MM.1S (cell line): ENCODE measurements around the gene SLC43A3.

Experiments
- DNase-seq: peaks from one replicate; pipeline ENCODE4 v3.0.0-alpha.2; 2015
- H2AFZ ChIP-seq: fragments of 300-600 bp; sonication (generic); 2 replicates; pipeline ENCODE4 v1.6.0; 2016; ENCODE audit warnings: antibody characterized with exemption, low read length
- H3F3A ChIP-seq: fragments of 300-600 bp; sonication (generic); 2 replicates; pipeline ENCODE4 v1.6.1; 2016; ENCODE audit warnings: mild to moderate bottlenecking, antibody characterized with exemption, low read length, moderate library complexity, mixed read lengths; ENCODE audit not compliant: insufficient read depth
- H3K27ac ChIP-seq: fragments of 300-600 bp; sonication (generic); 2 replicates; pipeline ENCODE4 v1.5.1; 2016; ENCODE audit warnings: mild to moderate bottlenecking, low read length
- H3K27me3 ChIP-seq: fragments of 300-600 bp; sonication (generic); replicated peaks from 2 replicates; pipeline ENCODE4 v1.6.0; 2016; ENCODE audit warnings: low read length; ENCODE audit not compliant: insufficient read depth
- H3K36me3 ChIP-seq: fragments of 300-600 bp; sonication (generic); replicated peaks from 2 replicates; pipeline ENCODE4 v1.6.1; 2016; ENCODE audit warnings: mild to moderate bottlenecking, low read length, mixed read lengths; ENCODE audit not compliant: insufficient read depth
- H3K4me1 ChIP-seq: fragments of 300-600 bp; sonication (generic); 2 replicates; pipeline ENCODE4 v1.6.1; 2016; ENCODE audit warnings: low read length, mixed read lengths
- H3K4me2 ChIP-seq: fragments of 300-600 bp; sonication (generic); 2 replicates; pipeline ENCODE4 v1.6.0; 2016; ENCODE audit warnings: low read depth, low read length
- H3K4me3 ChIP-seq: fragments of 300-600 bp; sonication (generic); 2 replicates; pipeline ENCODE4 v1.5.1; 2016; ENCODE audit warnings: low read length, mixed read lengths
- H3K79me2 ChIP-seq: fragments of 300-600 bp; sonication (generic); 2 replicates; pipeline ENCODE4 v1.6.1; 2016; ENCODE audit warnings: mixed run types, low read length, mixed read lengths
- H3K9ac ChIP-seq: fragments of 300-600 bp; sonication (generic); 2 replicates; pipeline ENCODE4 v1.6.1; 2016; ENCODE audit warnings: low read length, mixed read lengths
- H3K9me2 ChIP-seq: fragments of 300-600 bp; sonication (generic); replicated peaks from 2 replicates; pipeline ENCODE4 v1.6.1; 2016; ENCODE audit warnings: mild to moderate bottlenecking, low read length, mixed read lengths; ENCODE audit not compliant: insufficient read depth
- H3K9me3 ChIP-seq: fragments of 300-600 bp; sonication (generic); replicated peaks from 2 replicates; pipeline ENCODE4 v1.6.1; 2016; ENCODE audit warnings: mild to moderate bottlenecking, low read length, mixed read lengths; ENCODE audit not compliant: insufficient read depth
- H4K20me1 ChIP-seq: fragments of 300-600 bp; sonication (generic); 2 replicates; pipeline ENCODE4 v1.6.1; 2016; ENCODE audit warnings: mild to moderate bottlenecking, low read length, moderate library complexity, mixed read lengths; ENCODE audit not compliant: insufficient read depth
- CTCF ChIP-seq: fragments of 300-600 bp; sonication (generic); IDR thresholded peaks from 2 replicates; pipeline ENCODE4 v1.5.1; 2016; ENCODE audit warnings: antibody characterized with exemption, low read length, mixed read lengths
- EZH2 ChIP-seq: fragments of 300-600 bp; sonication (generic); optimal IDR thresholded peaks from 2 replicates; pipeline ENCODE3; 2017; ENCODE audit warnings: low read depth, mild to moderate bottlenecking, antibody characterized with exemption, low read length, mixed read lengths
- EZH2phosphoT487 ChIP-seq: fragments of 300-600 bp; sonication (generic); IDR thresholded peaks from 2 replicates; pipeline ENCODE4 v1.6.1; 2018; ENCODE audit warnings: antibody characterized with exemption, low read length

Gene SLC43A3

DNA sequence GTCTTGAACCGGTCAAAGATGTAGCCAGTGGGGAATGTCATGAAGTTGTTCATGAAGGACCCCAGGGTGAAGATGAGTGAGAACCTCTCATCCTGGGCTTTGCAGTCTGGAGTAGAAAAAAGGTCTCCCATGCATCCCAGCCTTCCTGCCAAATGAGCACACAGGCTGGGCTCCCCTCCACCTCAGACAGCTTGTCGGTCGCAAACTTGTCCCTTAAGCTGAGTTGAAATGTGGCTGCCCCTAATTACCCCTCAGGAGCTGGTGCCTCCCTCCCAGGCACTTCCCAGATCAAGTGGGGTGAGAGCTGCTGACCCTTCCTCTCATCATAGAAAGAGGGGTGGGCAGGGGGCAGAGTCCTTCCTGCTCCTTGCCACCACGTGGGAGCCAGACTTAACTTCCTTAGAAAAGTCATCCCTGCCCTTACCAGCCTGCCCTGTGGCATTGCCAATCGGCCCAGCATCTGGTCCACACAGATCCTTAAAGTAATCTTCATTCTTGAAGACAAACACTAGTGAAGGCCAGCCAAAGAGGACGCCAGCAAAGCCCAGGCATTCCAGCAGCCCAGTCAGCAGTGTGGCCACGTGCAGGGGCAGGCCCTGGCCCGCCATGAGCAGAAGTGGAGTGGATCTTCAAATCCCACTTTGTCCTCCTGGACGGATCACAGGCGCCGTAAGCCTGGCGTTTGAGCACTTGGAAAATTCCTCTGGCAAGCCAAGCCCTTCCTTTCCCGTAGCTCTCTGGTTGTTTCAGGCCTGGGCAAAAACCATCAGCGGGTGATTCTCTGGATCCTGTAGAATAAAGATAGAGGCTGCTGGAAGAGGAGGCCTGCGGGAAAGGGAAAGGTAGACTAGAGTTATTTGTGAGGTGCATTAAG, 1.1 kb downstream of the SLC43A3 start:
- Histone ChIP-seq H3K4me1 (peaks cover 23% of the 10 kb centered on the region), H3K27ac (peak overlapping the region; percentile 59; the same call in 1 of the 2 replicates), H2AFZ (peak overlapping the region; percentile 80; the same call in 1 of the 2 replicates)

GRCh38 chr11:57424792-57425564, 1.9 kb downstream of the SLC43A3 start:
- H3K27me3 ChIP-seq, result no peaks in the 10 kb centered on the region
- H3K9me3 ChIP-seq, result no peaks in the 10 kb centered on the region
- peak overlapping the region; percentile 80 for H2AFZ ChIP-seq
- peak overlapping the region; percentile 14; the same call in 1 of the 2 replicates for H3K4me3 ChIP-seq
- H3K4me1 ChIP-seq, result peaks cover 23% of the 10 kb centered on the region
- no peaks in the 10 kb centered on the region for H3K36me3 ChIP-seq
- peak overlapping the region; percentile 70 for H3K4me2 ChIP-seq
- peak overlapping the region; percentile 59; the same call in 1 of the 2 replicates for H3K27ac ChIP-seq
- no peaks in the 10 kb centered on the region for H3K9me2 ChIP-seq
- no peak for TF ChIP-seq EZH2
- TF ChIP-seq CTCF, result no peak
- no peak for TF ChIP-seq EZH2phosphoT487
- H3K9ac ChIP-seq, result peak overlapping the region; percentile 21; the same call in 1 of the 2 replicates
- no peaks in the 10 kb centered on the region for H3K79me2 ChIP-seq
- no peaks in the 10 kb centered on the region for H4K20me1 ChIP-seq
- peak; percentile 61 for DNase-seq
- peaks cover 8% of the 10 kb centered on the region for H3F3A ChIP-seq

More for the DNA sequence above, 1.1 kb downstream of the SLC43A3 start:
- peak overlapping the region; percentile 14; the same call in 1 of the 2 replicates for H3K4me3 ChIP-seq
- no peaks in the 10 kb centered on the region for H3K27me3 ChIP-seq
- H4K20me1 ChIP-seq, result no peaks in the 10 kb centered on the region
- no peak overlapping the region for H3K9ac ChIP-seq
- TF ChIP-seq EZH2, result no peak
- TF ChIP-seq CTCF, result no peak
- TF ChIP-seq EZH2phosphoT487, result no peak
- H3F3A ChIP-seq, result peaks cover 8% of the 10 kb centered on the region
- no peak for DNase-seq
- no peaks in the 10 kb centered on the region for H3K79me2 ChIP-seq
- H3K9me3 ChIP-seq, result no peaks in the 10 kb centered on the region
- H3K9me2 ChIP-seq, result no peaks in the 10 kb centered on the region
- H3K36me3 ChIP-seq, result no peaks in the 10 kb centered on the region
- peak overlapping the region; percentile 70 for H3K4me2 ChIP-seq

GRCh38 chr11:57424137-57424791, 2.7 kb downstream of the SLC43A3 start:
- Histone ChIP-seq H3K4me2 (peak overlapping the region; percentile 70), H3K4me1 (peaks cover 23% of the 10 kb centered on the region), H3K27ac (peak overlapping the region; percentile 59; the same call in 1 of the 2 replicates), H3K36me3 (no peaks in the 10 kb centered on the region), H3K9me3 (no peaks in the 10 kb centered on the region), H4K20me1 (no peaks in the 10 kb centered on the region), H2AFZ (peak overlapping the region; percentile 80), H3K9me2 (no peaks in the 10 kb centered on the region), H3K9ac (peak overlapping the region; percentile 21; the same call in 1 of the 2 replicates), H3K27me3 (no peaks in the 10 kb centered on the region), H3K79me2 (no peaks in the 10 kb centered on the region), H3K4me3 (peak overlapping the region; percentile 20; the same call in 1 of the 2 replicates), H3F3A (peaks cover 8% of the 10 kb centered on the region)
- no peak for DNase-seq
- no peak for TF ChIP-seq EZH2phosphoT487
- TF ChIP-seq EZH2, result no peak
- TF ChIP-seq CTCF, result no peak
